ENCODE measurements around the gene LDHD. TPM values are rescaled to one million over a fixed set of nuclear protein-coding genes. Genes with fewer than 3 reads are reported as not detected.

The LDHD gene
- total RNA-seq, 6 donors from 2014 or later, result 7.8 to 35.6 (median 16.8) TPM

- H3K27me3 ChIP-seq, result no peaks in the 10 kb centered on the region
- no peak overlapping the region for H3K4me3 ChIP-seq
- no peaks in the 10 kb centered on the region for H3K9me3 ChIP-seq
- WGBS, 2 donors, result 59 to 60% methylated on average over 7 of the region's 7 CpGs
- peak overlapping the region; percentile 71 to 85 (median 78) for H3K27ac ChIP-seq
- ATAC-seq (ENCODE audit: low FRiP score in 2 of 2) (peak in 1 of 2 donors; percentile 80), DNase-seq (peak in 1 of 2 donors; percentile 51)
- no peaks in the 10 kb centered on the region for H3K36me3 ChIP-seq
- TF ChIP-seq POLR2AphosphoS5 (IDR thresholded peaks at IDR 0.05), result no peak
- no peak for TF ChIP-seq CTCF (IDR thresholded peaks at IDR 0.05)
- no peak for TF ChIP-seq POLR2A (IDR thresholded peaks at IDR 0.05)
- TF ChIP-seq EP300 (IDR thresholded peaks at IDR 0.05), result no peak
- peaks cover 31 to 67% (median 59%) of the 10 kb centered on the region in 4 donors for H3K4me1 ChIP-seq
Observed at GRCh38 chr16:75065521-75066149, 50.9 kb downstream of the LDHD start.

GRCh38 chr16:75065149-75065505, 51.5 kb downstream of the LDHD start:
- Histone ChIP-seq H3K27ac (peak overlapping the region; percentile 71 to 85 (median 78)), H3K9me3 (no peaks in the 10 kb centered on the region), H3K4me3 (peak overlapping the region in 1 of 4 donors; percentile 2), H3K27me3 (no peaks in the 10 kb centered on the region), H3K4me1 (peaks cover 27 to 64% (median 56%) of the 10 kb centered on the region in 4 donors), H3K36me3 (no peaks in the 10 kb centered on the region)
- no peak for TF ChIP-seq POLR2A (IDR thresholded peaks at IDR 0.05)
- no peak for TF ChIP-seq CTCF (IDR thresholded peaks at IDR 0.05)
- no peak for TF ChIP-seq POLR2AphosphoS5 (IDR thresholded peaks at IDR 0.05)
- no peak for TF ChIP-seq EP300 (IDR thresholded peaks at IDR 0.05)
- DNase-seq (peak in 1 of 2 donors; percentile 31), ATAC-seq (ENCODE audit: low FRiP score in 2 of 2) (peak; percentile 38 to 64)
- 28 to 48% methylated on average over 10 of the region's 10 CpGs for WGBS, 2 donors

GRCh38 chr16:75064403-75065148, 52.0 kb downstream of the LDHD start:
- Histone ChIP-seq H3K27ac (peak overlapping the region; percentile 71 to 85 (median 78)), H3K36me3 (no peaks in the 10 kb centered on the region), H3K4me1 (peaks cover 25 to 62% (median 53%) of the 10 kb centered on the region in 4 donors), H3K27me3 (no peaks in the 10 kb centered on the region), H3K9me3 (no peaks in the 10 kb centered on the region), H3K4me3 (peak overlapping the region in 1 of 4 donors; percentile 2)
- ATAC-seq (ENCODE audit: low FRiP score in 2 of 2) (peak; percentile 56 to 87), DNase-seq (peak in 1 of 2 donors; percentile 79)
- WGBS, 2 donors, result 34 to 47% methylated on average over 15 of the region's 15 CpGs
- TF ChIP-seq POLR2A (IDR thresholded peaks at IDR 0.05) (peak in 1 of 4 donors; percentile 21), POLR2AphosphoS5 (IDR thresholded peaks at IDR 0.05) (peak in 1 of 2 donors; percentile 26), EP300 (IDR thresholded peaks at IDR 0.05) (no peak), CTCF (IDR thresholded peaks at IDR 0.05) (no peak)

GRCh38 chr16:75063549-75064088, 53.0 kb downstream of the LDHD start:
- no peaks in the 10 kb centered on the region for H3K27me3 ChIP-seq
- DNase-seq, result no peak
- peak overlapping the region in 3 of 4 donors; percentile 77 to 85 (median 78) for H3K27ac ChIP-seq
- no peak overlapping the region for H3K4me3 ChIP-seq
- H3K4me1 ChIP-seq, result peaks cover 25 to 67% (median 53%) of the 10 kb centered on the region in 4 donors
- no peak for ATAC-seq (ENCODE audit: low FRiP score in 2 of 2)
- H3K9me3 ChIP-seq, result no peaks in the 10 kb centered on the region
- no peaks in the 10 kb centered on the region for H3K36me3 ChIP-seq
- no peak for TF ChIP-seq EP300 (IDR thresholded peaks at IDR 0.05)
- no peak for TF ChIP-seq POLR2A (IDR thresholded peaks at IDR 0.05)
- TF ChIP-seq POLR2AphosphoS5 (IDR thresholded peaks at IDR 0.05), result no peak
- no peak for TF ChIP-seq CTCF (IDR thresholded peaks at IDR 0.05)
- WGBS, 2 donors, result 80% methylated on average over 8 of the region's 8 CpGs

All from upper lobe of left lung (tissue), 6 donors.